ENCODE measurements around the gene ENDOU.
A peak's percentile ranks its signal among the peaks of the same experiment; 100 is the strongest.

Gene ENDOU

DNA sequence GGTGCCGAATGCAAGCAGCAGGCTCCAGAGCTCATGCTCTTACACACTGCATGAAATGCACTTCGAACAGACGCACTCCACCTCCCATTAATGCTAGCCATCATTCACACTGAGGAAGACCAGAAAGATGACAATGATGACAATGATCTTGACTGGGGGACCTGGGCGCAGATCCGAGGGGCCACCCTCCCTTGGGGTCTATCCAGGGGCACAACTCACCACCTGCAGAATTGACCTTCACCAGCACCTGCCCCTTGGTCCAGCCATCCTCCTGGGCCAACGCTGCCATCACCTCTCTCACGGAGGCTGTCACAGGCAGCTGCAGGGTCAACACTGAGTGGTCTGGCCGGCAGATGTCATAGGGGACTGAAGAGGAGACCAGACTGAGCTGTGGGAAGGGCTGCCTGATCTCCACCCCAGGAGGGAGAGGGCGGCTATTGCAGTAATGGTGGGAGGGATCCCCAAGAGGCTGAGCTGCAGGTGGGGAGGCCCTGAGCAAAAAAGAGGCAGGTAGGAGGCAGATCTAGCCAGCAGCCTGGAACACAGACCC, 18.1 kb upstream of the ENDOU start:
- no peak for DNase-seq

DNA sequence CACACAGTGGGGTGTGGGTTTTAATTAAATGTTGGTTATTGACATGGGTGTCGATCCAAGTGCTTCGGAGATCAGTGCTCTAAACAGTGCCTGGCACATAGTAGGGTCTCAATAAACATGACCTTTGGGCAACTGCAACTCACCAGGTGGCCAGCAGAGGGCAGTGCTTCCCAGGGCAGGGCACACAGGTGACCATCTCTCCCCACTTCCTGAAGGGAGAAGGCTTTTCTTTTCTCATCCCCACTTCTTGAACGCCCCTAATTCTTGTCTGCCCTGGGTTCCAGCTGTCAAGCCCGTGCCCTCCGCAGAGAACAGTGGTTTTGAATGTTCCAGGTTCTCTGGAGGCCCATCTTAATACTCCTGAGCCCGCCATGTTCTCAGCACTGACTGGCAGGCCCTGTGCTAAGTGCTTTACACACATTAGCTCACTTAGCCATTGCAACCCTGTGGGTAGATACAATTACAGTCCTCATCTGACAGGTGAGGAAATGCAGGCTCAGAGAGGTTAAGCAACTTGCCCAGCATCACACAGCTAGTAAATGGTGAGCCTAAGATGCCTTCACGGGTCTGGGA, 17.0 kb upstream of the ENDOU start:
- DNase-seq = peak; percentile 46 to 58 (median 54)

DNA sequence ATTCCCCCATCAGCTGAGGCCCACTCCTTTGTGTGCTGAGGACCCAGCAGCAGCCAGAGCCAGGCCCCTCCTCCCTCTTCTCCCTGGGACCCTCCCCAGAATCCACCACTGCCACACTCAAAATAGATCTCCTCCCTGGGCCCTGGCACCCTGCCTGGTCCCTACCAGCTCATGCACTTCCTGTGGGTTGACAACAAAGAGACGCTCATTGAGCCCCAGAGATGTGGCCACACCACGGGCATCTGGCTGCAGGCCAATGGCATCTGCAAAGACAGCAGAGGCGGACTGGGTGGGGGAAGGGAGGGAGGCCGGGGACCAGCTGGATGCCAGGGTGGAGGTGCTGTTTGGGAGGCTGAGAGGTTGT, 16.0 kb upstream of the ENDOU start:
- peak; percentile 67 to 84 (median 75) for DNase-seq

DNA sequence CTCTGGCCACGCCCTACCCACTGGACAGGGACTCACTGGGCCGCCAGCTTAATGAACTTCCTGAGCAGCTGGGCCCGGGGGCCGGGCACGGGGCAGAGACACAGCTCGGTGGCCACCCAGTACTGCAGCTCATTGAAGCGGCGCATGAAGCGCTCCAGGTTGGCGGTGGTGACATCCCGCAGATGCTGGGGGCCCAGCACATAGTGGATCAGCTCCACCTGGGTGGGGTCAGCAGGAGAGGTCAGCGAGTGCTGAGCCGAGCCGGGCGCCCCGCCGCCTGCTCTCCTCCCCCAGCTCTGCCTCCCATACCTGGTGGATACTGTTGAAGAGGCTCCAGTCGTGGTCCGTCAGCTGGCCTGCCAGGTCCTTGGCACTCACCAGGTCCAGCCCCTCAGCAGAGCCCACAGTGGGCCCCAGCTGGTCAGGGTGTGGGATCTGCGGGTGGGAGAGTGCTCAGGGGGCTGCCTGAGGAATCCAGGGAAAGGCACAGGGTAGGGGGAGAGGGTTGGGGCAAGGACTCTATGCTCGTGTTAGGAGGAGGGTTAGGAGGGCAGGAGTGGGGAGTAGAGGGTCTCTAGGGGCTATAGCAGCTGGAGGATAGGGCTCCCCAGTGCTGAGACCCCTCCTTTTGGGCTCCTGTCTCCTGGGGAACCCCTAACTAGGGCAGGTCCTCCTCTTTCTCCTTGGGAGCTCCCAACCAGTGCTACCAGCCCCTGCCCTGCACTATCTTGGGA, 15.5 kb upstream of the ENDOU start:
- DNase-seq = no peak

DNA sequence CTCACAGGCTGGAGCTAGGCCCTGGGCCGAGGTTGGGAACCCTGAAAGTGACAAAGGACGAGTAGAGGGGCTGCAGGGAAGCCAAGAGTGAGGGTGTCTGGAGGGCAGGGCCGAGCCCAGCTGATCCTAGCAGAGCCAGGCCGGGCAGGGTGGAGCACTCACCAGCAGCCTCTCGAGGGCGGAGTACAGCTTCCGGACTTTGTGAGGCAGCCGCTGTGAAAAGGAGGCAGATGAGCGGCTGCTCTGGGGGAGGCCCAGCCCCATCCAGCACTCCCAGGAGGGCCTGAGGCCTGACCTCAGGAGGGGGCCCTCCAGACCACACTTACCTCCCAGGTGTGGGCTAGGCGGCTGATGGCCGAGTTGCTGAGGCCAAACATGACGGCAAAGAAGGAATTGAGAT, 14.7 kb upstream of the ENDOU start:
- no peak for DNase-seq

DNA sequence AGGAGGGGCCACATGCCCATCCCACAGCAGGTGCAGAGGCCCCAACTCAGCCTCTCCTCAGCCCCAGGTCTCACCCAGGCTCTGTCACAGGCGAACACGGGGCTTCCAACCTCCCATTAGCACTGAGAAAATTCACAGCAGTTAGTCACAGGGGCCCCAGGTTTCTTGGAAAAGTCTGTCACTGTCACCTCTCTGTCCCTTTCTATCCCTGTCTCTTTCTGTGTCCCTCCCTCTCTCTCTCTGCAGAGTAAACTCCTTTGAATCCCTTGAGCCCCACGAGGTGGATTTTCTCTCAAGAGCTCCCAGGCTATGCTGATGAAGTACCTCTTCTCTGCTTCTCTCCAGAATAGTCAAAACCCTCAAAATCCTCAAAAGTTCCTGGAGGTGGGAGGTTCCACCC, 14.0 kb upstream of the ENDOU start:
- DNase-seq = no peak

DNA sequence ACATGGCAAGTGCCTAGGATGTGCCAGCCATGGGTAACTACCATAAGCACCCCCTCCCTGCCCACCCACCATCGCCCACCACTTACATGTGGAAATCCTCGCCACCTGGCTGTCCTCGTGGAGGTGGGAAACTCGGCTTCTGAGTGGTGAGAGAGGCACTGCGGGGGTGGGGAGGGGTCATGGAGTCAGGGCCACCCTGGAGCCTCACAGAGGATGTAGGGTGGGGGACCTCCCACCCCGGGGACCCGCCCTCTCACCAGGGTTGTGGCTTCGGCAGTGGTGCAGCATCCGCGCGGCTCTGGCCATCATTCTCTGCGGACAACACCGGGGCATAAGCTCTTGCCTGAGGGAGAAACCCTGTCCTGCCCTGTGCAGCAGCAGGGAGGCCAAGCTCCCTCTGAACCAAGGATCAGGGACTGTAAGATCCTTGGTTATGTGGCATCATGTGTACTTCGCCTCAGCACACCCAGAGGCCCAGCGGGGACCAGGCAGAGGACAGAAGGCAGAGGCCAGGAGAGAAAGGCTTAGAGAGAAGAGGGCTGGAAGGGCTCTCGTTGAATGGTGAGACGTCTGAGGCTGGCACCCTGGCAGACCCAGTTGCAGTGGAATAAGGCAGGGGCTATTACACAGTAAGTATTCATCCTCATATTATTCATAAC, 12.8 kb upstream of the ENDOU start:
- no peak for DNase-seq

DNA sequence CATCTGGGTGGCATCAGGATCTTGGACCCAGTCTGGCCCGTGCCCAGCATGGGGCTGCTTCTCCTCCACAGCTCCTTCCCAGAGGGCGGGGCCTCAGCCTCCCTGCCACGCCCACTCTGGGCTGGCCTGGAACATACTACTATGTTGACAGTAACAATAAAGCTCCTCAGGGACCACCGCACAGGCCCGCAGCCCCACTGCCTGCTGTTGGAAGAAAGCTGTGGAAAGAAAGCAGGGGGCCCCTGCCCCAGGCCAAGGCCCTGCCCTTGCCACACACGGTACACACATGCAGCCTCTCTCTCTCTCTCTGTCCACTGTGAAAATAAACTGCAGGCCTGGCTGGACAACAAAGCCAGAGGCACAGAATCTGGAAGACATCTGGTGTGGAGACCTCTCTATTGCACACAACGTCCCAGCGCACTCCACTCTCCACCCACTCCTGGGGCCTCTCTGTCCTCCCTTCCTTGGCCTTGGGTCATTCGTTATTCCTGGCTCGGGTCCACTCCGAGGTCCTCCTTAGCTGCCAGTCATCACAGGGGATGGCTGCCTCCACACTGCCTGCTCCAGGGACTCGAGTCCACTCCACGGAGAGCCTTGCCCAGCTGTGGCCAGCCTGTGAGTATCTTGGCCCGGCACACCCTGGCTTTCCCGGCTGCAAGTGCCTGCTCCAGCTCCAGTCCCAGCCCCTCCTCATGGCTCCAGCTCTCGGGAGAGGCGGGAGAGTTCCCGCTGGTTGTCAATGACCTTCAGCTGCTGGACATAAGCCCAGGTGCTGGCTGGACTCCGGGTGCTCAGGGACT, 11.8 kb upstream of the ENDOU start:
- no peak for DNase-seq

DNA sequence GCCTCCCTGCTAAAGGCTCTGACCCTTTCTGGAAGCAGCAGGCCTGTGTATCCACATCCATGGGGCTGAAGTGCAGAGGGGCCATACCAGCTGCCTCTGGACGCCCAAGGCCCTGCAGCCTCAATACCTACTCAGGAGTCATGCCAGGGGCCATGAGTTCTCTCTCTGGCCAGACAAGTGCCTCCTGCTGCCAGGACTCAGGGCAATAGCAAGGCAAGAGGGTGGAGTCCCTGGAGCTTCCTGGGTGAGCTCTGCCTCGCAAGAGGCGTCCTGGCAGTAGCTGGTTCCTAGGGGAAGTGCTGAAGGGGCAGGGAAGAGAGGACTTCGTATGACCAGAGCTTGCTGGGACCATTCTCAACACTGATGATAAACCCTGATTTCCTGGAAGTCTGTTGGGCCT, 10.9 kb upstream of the ENDOU start:
- peak; percentile 23 to 39 (median 38) for DNase-seq

DNA sequence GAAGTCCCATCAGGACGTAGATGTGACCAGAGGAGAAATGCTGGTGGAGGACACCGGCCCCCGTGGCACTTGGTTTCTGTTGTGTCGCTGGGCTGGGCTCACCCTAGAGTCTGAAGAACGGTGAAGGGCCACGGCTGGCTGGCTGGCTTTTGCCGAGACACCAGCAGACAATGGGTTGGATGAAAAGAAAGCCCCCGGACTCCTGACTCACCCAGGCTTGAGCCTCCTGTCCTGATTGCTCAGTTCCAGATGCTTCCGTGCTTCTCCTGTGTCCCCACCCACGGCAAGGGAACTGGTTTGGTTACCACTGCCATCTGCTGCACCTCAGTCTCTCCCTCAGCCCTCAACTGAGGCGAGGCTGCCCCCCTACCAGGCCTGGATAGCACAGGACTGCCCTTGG, 10.4 kb upstream of the ENDOU start:
- no peak for DNase-seq

DNA sequence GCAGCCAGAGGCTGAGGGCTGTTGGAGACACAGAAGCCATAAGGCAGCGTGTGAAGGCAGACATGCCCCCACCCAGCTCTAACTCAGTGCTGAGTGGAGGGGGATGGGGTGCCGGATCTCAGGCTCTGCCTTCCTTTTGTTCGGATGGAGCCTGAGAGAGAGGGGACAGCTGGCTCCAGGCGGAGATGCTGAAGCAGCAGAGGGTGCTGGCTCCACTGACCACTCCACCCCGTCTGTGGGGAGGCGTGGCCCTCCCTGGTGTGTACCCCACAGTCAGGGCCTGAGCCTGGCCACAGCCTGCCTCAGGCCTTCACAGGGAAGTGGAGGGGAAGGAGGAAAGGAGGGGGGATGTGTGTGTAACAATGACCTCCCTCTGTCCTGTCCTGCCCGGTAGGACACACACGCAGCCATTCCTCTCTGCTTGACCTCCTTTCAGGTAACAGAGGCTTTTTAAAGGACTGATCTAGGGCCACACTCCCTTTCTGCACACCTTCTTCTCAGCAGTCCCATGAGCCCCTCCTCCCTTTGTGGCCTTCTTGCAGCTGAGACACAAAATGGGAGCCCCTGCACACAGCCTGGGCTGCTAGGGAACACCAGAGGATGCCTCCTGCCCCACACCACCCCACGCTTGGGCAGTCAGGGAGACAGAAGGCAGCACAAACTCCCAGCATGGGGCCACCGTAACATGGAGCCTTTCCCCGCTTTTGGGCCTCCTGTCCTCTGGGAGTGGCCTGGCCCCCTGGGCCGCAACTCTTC, 9.6 kb upstream of the ENDOU start:
- DNase-seq = no peak

DNA sequence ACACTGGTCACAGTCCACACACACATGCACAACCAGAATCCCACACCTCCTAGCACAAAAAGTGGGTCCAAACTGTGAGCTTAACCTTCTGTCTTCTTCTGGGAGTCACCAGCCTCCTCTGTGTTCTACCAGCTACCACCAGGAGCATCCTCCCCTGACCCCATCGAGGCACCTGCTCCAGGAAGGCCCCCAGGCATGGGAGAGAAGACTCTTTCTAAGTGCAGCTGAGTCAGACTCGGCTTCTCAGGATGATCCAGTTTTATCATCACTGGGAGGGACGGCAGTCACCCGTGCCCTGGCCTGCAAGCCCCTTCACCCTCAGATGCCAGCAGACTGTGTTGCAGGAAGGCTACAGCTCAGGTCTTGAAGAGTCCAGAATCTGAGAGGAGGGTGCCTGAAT, 7.9 kb upstream of the ENDOU start:
- no peak for DNase-seq

DNA sequence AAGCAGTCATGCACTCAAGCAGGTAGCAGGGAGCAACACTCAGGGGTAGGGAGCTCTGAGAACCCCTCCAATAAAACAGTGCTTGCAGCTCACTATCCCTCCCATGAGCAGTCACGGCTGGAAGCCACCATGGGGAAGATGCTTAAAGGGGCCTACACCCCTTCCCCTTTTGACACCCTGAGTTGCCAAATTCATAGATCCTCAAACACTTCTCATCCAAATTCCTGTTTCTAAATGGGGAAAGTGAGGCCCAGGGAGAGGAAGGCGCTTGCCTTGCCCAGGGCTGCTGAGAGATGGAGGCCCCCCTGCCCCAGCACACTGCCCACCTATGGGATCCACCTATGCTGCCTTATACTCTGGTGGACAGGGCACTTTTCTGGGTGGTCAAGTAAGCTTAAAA, 7.2 kb upstream of the ENDOU start:
- DNase-seq = no peak

DNA sequence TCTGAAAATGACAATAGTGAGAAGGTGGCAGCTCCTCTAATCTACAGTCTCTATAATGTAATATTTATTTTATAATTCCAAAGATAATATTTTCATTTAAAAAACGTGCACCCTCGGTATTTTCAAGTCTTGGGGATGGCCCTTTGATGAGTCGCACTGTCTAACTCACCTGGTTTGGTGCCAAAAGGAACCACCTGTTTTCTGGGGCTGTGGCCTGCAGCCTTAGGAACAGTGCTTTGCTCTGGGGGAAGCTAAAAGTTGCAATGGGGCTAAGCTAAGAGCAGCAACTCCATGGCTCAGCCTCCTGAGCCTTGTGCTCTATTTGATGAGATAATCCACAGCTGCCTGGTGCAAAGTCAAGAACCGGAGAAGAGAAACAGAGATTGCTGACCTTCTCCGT, 6.4 kb upstream of the ENDOU start:
- DNase-seq = no peak

DNA sequence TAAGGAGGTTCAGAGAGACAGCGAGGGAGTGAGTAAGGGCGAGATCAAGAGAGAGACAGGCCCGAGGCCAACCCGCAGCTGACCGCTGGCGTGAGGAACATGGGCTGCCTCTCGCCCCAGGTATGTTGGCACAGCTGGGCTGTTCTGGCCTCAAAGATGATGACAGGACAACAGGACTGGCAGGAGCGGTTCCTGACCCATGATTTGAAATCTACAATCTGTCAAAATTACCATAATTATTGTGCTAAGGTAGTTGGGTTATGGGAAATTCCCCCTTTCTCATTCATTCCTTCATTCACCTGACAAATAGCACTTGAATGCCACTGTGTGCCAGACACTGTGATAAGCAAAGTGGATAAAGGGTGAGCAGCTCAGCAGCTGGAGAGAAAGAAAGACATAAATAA, 5.1 kb upstream of the ENDOU start:
- no peak for DNase-seq

DNA sequence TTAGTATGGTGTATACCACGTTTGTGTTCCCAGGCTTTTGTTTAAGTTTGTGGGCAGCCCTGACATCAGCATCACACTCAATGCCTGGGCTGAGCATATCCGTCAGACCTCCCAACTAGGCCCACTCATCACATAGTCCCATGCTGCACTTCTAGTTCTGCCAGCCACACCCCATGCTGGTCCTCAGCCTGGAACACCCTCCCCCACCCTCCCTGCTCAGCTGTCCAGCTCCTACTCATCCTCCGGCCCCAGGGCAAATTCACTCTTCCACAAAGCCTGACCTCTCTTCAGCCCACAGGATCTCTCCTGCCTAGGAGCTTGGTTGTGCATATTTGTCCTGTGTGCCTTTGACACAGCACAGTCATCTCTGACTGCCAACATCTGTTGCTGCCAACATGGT, 3.9 kb upstream of the ENDOU start:
- DNase-seq = no peak

DNA sequence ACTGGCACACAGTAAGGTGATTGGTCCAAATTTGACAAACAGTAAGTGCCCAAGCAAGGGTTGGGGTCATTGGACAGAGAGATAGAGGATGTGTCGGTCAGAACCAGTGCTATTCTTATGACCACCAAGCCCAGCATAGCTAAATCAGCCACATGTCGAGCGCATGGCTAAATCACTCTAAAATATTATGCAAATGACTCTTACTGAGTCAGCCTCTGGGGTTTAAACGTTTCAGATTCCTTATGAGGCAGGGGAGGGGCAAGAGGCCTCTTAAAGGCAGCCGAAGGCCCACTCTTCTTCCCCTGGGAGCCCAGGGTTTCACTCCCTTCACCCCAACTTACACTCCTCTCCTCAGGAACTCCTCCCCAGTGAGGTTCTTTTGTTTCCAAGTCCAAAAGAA, 603 bp upstream of the ENDOU start:
- DNase-seq = peak in 1 of 3 donors; percentile 31

DNA sequence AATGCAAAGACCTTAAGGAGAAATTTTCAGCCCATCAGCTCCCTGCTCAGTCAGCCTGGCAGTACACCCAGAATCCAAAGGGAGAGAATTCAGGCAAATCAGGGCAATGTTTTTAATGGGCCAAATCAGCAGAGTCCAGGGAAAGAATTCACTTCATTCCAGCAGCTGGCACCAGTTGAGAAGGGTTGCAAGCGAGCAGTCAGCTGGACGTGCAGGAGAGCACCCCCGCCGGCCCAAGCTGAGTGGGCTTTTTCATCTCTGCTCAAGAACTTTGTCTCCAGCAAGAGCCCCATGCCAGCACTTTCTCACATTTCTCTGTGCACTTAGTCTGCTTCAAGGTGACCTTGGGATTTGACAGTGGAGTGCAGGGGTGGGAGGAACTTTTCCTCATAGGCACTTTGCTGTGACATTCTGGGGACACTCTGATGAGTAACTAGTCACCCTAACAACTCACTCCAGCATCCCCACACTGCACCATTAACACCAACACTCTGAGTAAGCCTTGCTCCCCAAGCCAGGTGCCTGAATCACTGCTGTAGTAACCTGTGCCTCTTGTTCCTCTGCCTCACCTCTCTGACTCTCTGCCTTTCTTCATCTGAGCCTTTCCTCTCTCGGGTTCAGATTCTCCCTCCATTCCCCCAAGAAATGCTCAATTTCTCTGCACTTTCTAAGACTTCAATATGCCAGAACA, 2.2 kb downstream of the ENDOU start:
- DNase-seq = no peak

DNA sequence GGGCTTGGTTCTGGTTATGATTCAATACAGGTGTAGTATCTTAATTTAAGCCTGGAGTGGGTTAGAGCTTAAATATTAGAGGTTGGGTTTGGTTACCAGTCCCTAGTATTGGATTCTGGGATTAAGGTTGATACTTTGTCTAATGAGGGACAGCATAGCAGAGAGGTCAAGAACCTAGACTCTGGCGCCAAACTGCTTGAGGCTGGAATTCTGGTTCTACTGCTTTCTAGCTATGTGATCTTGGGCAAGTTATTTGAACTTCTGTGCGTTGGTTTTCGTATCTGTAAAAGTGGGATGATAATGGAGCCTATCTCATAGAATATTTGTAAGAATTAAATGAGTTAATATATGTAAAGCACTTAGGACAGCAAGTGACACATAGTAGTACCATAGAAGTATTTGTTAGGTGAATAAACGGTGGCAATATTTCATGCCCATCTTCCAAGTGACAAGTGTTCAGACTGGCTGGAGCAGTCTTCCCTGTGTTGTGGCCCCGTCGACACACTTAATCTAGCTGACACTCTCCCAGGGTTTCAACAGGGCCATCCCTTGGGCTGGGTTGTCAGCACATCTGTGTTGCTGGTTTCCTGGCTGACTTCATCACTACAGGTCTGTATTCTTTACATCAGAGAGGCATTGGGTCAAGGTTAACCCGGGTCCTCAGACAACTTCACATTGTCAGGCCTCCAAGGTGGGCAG, 3.0 kb downstream of the ENDOU start:
- DNase-seq = no peak

DNA sequence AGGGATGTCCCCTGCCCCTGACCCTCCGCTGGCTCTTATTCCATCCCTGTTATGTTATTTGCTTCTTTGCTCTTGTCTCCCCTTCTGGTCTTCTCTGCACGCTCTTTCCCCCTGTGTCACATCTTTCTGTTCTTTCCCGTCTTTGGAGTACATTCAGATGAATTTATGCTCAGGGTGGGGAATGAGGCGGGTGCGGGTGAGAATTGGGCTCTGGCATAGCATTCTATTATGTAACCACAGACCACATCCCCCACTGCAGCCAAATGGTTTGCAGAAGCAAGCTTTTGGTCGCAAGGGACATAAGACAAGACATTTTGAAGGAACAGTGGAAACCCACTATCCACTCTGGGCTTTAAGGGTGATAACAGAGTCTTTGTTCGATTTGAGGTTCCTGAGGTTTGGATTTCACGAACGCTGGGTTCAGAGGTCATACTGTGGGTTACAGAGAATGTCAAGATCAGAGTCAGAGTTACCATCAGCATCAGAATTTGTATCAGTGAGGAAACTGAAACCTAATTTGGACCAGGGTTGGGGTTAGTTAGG, 3.8 kb downstream of the ENDOU start:
- no peak for DNase-seq

DNA sequence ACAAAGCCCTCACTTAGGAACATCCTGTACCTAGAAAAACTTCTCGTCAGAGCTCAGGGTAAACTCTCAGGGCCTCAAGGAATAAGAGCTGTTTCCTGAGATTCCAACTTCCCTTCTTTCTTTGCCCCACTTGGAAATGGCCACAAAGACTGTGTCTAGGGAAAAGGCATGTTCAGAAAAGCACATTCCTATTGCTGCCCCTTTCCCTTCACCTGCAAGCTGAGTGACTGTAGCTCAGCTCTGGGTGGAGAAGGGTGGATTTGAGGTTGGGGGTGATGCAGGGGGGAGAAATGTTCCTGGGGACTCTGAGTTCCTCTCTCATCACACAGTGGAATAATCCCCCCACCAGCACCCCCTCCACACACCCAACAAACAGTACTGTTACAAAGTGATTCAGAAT, 6.8 kb downstream of the ENDOU start:
- DNase-seq = no peak

All from suppressor macrophage treated with lipopolysaccharide for 1 hour (primary cell).